Esophagus squamous epithelium (tissue), 4 donors: ENCODE measurements around the gene LTBP1.

Source experiments
- POLR2A ChIP-seq, 4 donors: fragments of 450-650 bp; IDR thresholded peaks; one replicate each; pipeline ENCODE4 v1.6.1; 2017; ENCODE audit warnings: antibody characterized with exemption in 4 of 4, mild to moderate bottlenecking in 4 of 4, moderate library complexity in 3 of 4
- TF ChIP-seq, protein P1 (sequence below), 6 experiments: fragments of 450-650 bp in 4 of 6; fragments of 200-600 bp in 2 of 6; sonication (generic) in 2 of 6; IDR thresholded peaks; one replicate each; pipeline ENCODE4 v1.5.1; 2016 to 2019; ENCODE audit warnings: antibody characterized with exemption in 6 of 6, mild to moderate bottlenecking in 4 of 6, moderate library complexity in 4 of 6

- TF ChIP-seq POLR2A (IDR thresholded peaks at IDR 0.05): no peak
- TF ChIP-seq, protein P1, sequence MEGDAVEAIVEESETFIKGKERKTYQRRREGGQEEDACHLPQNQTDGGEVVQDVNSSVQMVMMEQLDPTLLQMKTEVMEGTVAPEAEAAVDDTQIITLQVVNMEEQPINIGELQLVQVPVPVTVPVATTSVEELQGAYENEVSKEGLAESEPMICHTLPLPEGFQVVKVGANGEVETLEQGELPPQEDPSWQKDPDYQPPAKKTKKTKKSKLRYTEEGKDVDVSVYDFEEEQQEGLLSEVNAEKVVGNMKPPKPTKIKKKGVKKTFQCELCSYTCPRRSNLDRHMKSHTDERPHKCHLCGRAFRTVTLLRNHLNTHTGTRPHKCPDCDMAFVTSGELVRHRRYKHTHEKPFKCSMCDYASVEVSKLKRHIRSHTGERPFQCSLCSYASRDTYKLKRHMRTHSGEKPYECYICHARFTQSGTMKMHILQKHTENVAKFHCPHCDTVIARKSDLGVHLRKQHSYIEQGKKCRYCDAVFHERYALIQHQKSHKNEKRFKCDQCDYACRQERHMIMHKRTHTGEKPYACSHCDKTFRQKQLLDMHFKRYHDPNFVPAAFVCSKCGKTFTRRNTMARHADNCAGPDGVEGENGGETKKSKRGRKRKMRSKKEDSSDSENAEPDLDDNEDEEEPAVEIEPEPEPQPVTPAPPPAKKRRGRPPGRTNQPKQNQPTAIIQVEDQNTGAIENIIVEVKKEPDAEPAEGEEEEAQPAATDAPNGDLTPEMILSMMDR (IDR thresholded peaks at IDR 0.05): no peak
Observed at GRCh38 chr2:33284287-33284686, 337.5 kb downstream of the LTBP1 start.
